Measurements from ENCODE around the gene TRIL. TPM values are rescaled to one million over a fixed set of nuclear protein-coding genes. Genes with fewer than 3 reads are reported as not detected.

TRIL gene
- total and polyA plus RNA-seq, 2 experiments from 2014 or later: 2.5 to 4.6 TPM

DNA sequence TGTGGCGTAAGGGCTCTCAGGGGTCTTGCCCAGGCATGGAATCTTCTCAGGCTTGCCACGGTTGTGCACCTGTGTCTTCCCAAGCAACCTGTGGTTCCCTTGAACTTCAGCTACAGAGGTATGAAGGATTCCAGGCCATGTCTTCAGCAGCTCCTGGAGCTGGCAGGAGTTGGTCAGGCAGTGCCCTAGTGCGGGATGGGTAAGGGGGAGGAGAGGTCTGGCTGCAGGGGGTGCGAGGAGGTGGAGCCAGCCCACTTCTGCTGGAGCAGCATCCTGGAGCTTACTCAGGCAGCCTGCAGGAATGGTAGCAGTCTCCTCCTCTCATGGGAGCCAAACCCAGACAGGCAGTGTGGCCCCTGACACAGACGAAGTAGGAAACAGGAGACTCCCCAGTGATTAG is 3.8 kb upstream of the TRIL start:
- Histone ChIP-seq H3K36me3 (replicated peaks; ENCODE audit: insufficient read depth, low read depth) (no peaks in the 10 kb centered on the region), H3K9me3 (ENCODE audit: low read depth) (no peaks in the 10 kb centered on the region), H3K4me2 (no peak overlapping the region), H3K27me3 (peaks cover 20% of the 10 kb centered on the region), H4K20me1 (ENCODE audit: insufficient read depth, poor library complexity, severe bottlenecking) (no peaks in the 10 kb centered on the region), H3K27ac (no peak overlapping the region), H3K4me3 (no peak overlapping the region), H3K4me1 (ENCODE audit: insufficient read depth) (peaks cover 15% of the 10 kb centered on the region), H3K79me2 (no peaks in the 10 kb centered on the region), H2AFZ (no peak overlapping the region), H3K9me2 (replicated peaks; ENCODE audit: insufficient read depth) (no peaks in the 10 kb centered on the region)
- no peak for DNase-seq (ENCODE audit: low spot score)
- WGBS (ENCODE audit: low lambda C conversion rate, missing lambda C conversion rate): 76% methylated on average over 5 of the region's 5 CpGs
- TF ChIP-seq EZH2 (IDR thresholded peaks at IDR 0.05; ENCODE audit: borderline replicate concordance) (no peak), CTCF (IDR thresholded peaks at IDR 0.05; ENCODE audit: poor library complexity) (no peak), EZH2phosphoT487 (IDR thresholded peaks at IDR 0.05; ENCODE audit: low read depth, severe bottlenecking, unreplicated experiment) (no peak)

DNA sequence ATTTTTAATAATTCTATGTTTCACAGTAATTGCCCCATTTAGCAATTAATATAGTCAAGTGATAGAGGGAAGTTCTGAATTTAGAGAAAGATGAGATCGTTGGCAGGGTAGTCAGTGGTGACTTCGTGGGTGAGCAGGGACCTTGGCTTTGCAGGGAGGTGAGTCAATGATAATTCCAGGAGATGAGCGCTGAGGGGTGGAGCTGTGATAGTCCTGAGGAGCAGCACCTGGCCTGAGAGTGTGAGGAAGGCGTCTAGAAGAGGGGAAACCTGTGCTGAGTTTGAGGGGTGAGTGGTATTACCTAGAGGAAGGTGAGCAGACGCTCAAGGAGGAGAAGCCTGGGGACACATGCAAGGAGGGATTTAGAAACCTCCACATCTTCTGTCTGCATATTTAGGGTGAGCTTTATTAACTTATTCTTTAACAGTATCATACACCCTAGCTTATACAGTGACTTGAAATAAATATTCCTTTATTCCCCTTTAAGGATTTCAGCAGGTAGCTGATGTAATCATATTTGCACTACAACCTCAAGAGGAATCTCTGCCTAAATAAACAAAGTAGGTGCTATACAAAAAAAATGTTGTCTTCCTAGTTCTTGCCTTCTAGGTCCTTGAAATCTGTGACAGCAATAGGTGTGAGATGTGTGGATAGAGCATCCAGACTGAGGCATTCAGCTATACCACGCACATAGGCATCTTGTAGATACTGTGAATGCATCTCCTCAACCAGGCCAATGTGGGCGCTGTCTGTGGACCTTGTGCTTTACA is 2.1 kb upstream of the TRIL start:
- no peaks in the 10 kb centered on the region for H3K36me3 ChIP-seq (replicated peaks; ENCODE audit: insufficient read depth, low read depth)
- no peaks in the 10 kb centered on the region for H3K9me2 ChIP-seq (replicated peaks; ENCODE audit: insufficient read depth)
- WGBS (ENCODE audit: low lambda C conversion rate, missing lambda C conversion rate): 90% methylated on average over 7 of the region's 7 CpGs
- no peak overlapping the region for H3K4me2 ChIP-seq
- H3K4me1 ChIP-seq (ENCODE audit: insufficient read depth): peaks cover 26% of the 10 kb centered on the region
- H4K20me1 ChIP-seq (ENCODE audit: insufficient read depth, poor library complexity, severe bottlenecking): no peaks in the 10 kb centered on the region
- peaks cover 25% of the 10 kb centered on the region for H3K27me3 ChIP-seq
- no peak for TF ChIP-seq EZH2 (IDR thresholded peaks at IDR 0.05; ENCODE audit: borderline replicate concordance)
- no peak for TF ChIP-seq CTCF (IDR thresholded peaks at IDR 0.05; ENCODE audit: poor library complexity)
- TF ChIP-seq EZH2phosphoT487 (IDR thresholded peaks at IDR 0.05; ENCODE audit: low read depth, severe bottlenecking, unreplicated experiment): no peak
- no peak overlapping the region for H3K4me3 ChIP-seq
- no peak overlapping the region for H2AFZ ChIP-seq
- DNase-seq (ENCODE audit: low spot score): no peak
- no peak overlapping the region for H3K27ac ChIP-seq
- H3K79me2 ChIP-seq: no peaks in the 10 kb centered on the region
- no peaks in the 10 kb centered on the region for H3K9me3 ChIP-seq (ENCODE audit: low read depth)

DNA sequence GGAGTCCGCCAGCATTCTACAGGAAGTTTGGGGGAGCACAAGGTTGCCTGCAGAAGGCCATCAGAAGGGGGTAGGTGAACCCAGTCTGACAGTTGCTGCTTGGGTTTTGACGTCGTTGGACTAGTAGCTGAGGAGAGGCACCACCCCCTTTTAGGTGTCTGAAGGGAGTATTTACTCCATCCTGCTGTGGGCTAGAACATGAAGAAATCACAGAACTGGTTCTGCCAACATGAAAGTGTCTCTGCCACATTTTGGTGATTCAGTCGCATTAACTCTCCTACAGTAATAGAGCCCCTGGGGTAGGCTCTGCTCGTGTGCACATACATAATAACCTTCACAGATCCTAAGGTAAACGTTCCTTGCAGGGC is 834 bp upstream of the TRIL start:
- Histone ChIP-seq H3K27ac (no peak overlapping the region), H2AFZ (peak overlapping the region; percentile 87), H3K4me2 (peak overlapping the region; percentile 99), H4K20me1 (ENCODE audit: insufficient read depth, poor library complexity, severe bottlenecking) (no peaks in the 10 kb centered on the region), H3K79me2 (no peaks in the 10 kb centered on the region), H3K27me3 (peaks cover 37% of the 10 kb centered on the region), H3K9me2 (replicated peaks; ENCODE audit: insufficient read depth) (no peaks in the 10 kb centered on the region), H3K9me3 (ENCODE audit: low read depth) (no peaks in the 10 kb centered on the region), H3K36me3 (replicated peaks; ENCODE audit: insufficient read depth, low read depth) (no peaks in the 10 kb centered on the region), H3K4me1 (ENCODE audit: insufficient read depth) (peaks cover 31% of the 10 kb centered on the region), H3K4me3 (no peak overlapping the region)
- no peak for DNase-seq (ENCODE audit: low spot score)
- 42% methylated on average over 6 of the region's 6 CpGs for WGBS (ENCODE audit: low lambda C conversion rate, missing lambda C conversion rate)
- TF ChIP-seq EZH2 (IDR thresholded peaks at IDR 0.05; ENCODE audit: borderline replicate concordance): no peak
- no peak for TF ChIP-seq CTCF (IDR thresholded peaks at IDR 0.05; ENCODE audit: poor library complexity)
- no peak for TF ChIP-seq EZH2phosphoT487 (IDR thresholded peaks at IDR 0.05; ENCODE audit: low read depth, severe bottlenecking, unreplicated experiment)

All from hepatocyte (in vitro differentiated cells).